ENCODE data around the gene DNAJC1.

DNAJC1 gene

GRCh38 chr10:21985541-21985940, 18.0 kb downstream of the DNAJC1 start:
- Histone ChIP-seq H3K27me3 (ENCODE audit: control insufficient read depth in 3 of 3, insufficient read depth in 3 of 3, low read depth in 1 of 3, low read length in 3 of 3) (no peaks in the 10 kb centered on the region), H4K8ac (ENCODE audit: low read depth, low read length) (no peak overlapping the region), H3K4ac (ENCODE audit: low read length) (no peak overlapping the region), H3K36me3 (replicated peaks in 1 of 2; ENCODE audit: control insufficient read depth in 2 of 2, insufficient read depth in 2 of 2, low read length in 2 of 2) (no peaks in the 10 kb centered on the region), H4K91ac (ENCODE audit: low read depth, low read length, poor library complexity) (no peak overlapping the region), H3K4me1 (ENCODE audit: control insufficient read depth in 2 of 2, insufficient read depth in 1 of 2, low read depth in 1 of 2, low read length in 2 of 2) (no peaks in the 10 kb centered on the region), H3K27ac (replicated peaks; ENCODE audit: low read length) (no peak overlapping the region), H2BK12ac (ENCODE audit: low read length) (no peak overlapping the region), H3K23ac (ENCODE audit: low read depth, low read length, poor library complexity) (no peak overlapping the region), H2BK120ac (ENCODE audit: low read depth, low read length) (no peak overlapping the region), H3K9ac (ENCODE audit: low read depth, low read length, poor library complexity) (no peak overlapping the region), H3K4me3 (ENCODE audit: low read length in 2 of 2) (no peak overlapping the region), H2AFZ (ENCODE audit: low read length) (no peak overlapping the region), H2BK5ac (ENCODE audit: low read length) (no peak overlapping the region), H3K79me1 (ENCODE audit: low read depth, low read length) (no peaks in the 10 kb centered on the region), H3K4me2 (ENCODE audit: insufficient read depth, low read length, poor library complexity, severe bottlenecking) (no peak overlapping the region), H2AK5ac (ENCODE audit: low read depth, low read length) (no peak overlapping the region), H3K9me3 (replicated peaks in 1 of 2; ENCODE audit: control insufficient read depth in 2 of 2, insufficient read depth in 1 of 2, low read depth in 1 of 2, low read length in 2 of 2) (peaks cover 0 to 3% of the 10 kb centered on the region in 2 donors), H3K14ac (ENCODE audit: low read length) (no peak overlapping the region), H2BK15ac (ENCODE audit: low read length) (no peak overlapping the region), H3K18ac (ENCODE audit: low read length) (no peak overlapping the region)
- no CpG with 5 or more reads among the region's 1 CpG for WGBS, 2 donors (ENCODE audit: extremely low coverage in 2 of 2, insufficient read length in 2 of 2, insufficient replicate concordance in 1 of 2)
- DNase-seq (ENCODE audit: low spot score), result no peak

- no peak overlapping the region for H3K9ac ChIP-seq (ENCODE audit: low read depth, low read length, poor library complexity)
- no peak overlapping the region for H2BK12ac ChIP-seq (ENCODE audit: low read length)
- H3K4ac ChIP-seq (ENCODE audit: low read length), result no peak overlapping the region
- H4K91ac ChIP-seq (ENCODE audit: low read depth, low read length, poor library complexity), result no peak overlapping the region
- no peak overlapping the region for H2BK15ac ChIP-seq (ENCODE audit: low read length)
- peaks cover 0 to 2% of the 10 kb centered on the region in 2 donors for H3K9me3 ChIP-seq (replicated peaks in 1 of 2; ENCODE audit: control insufficient read depth in 2 of 2, insufficient read depth in 1 of 2, low read depth in 1 of 2, low read length in 2 of 2)
- H2BK120ac ChIP-seq (ENCODE audit: low read depth, low read length), result no peak overlapping the region
- no peak overlapping the region for H3K14ac ChIP-seq (ENCODE audit: low read length)
- H3K18ac ChIP-seq (ENCODE audit: low read length), result no peak overlapping the region
- DNase-seq (ENCODE audit: low spot score), result no peak
- H3K27me3 ChIP-seq (ENCODE audit: control insufficient read depth in 3 of 3, insufficient read depth in 3 of 3, low read depth in 1 of 3, low read length in 3 of 3), result no peaks in the 10 kb centered on the region
- H3K4me1 ChIP-seq (ENCODE audit: control insufficient read depth in 2 of 2, insufficient read depth in 1 of 2, low read depth in 1 of 2, low read length in 2 of 2), result peaks cover 2 to 24% of the 10 kb centered on the region in 2 donors
- no peak overlapping the region for H3K27ac ChIP-seq (replicated peaks; ENCODE audit: low read length)
- H2AK5ac ChIP-seq (ENCODE audit: low read depth, low read length), result no peak overlapping the region
- H3K36me3 ChIP-seq (replicated peaks in 1 of 2; ENCODE audit: control insufficient read depth in 2 of 2, insufficient read depth in 2 of 2, low read length in 2 of 2), result no peaks in the 10 kb centered on the region
- H3K4me3 ChIP-seq (ENCODE audit: low read length in 2 of 2), result no peak overlapping the region
- no peak overlapping the region for H2AFZ ChIP-seq (ENCODE audit: low read length)
- no peaks in the 10 kb centered on the region for H3K79me1 ChIP-seq (ENCODE audit: low read depth, low read length)
- H4K8ac ChIP-seq (ENCODE audit: low read depth, low read length), result no peak overlapping the region
- no CpG with 5 or more reads among the region's 3 CpGs for WGBS, 2 donors (ENCODE audit: extremely low coverage in 2 of 2, insufficient read length in 2 of 2, insufficient replicate concordance in 1 of 2)
- H2BK5ac ChIP-seq (ENCODE audit: low read length), result no peak overlapping the region
- H3K23ac ChIP-seq (ENCODE audit: low read depth, low read length, poor library complexity), result no peak overlapping the region
- H3K4me2 ChIP-seq (ENCODE audit: insufficient read depth, low read length, poor library complexity, severe bottlenecking), result no peak overlapping the region
Observed at GRCh38 chr10:21981118-21981517, 22.4 kb downstream of the DNAJC1 start.

DNA sequence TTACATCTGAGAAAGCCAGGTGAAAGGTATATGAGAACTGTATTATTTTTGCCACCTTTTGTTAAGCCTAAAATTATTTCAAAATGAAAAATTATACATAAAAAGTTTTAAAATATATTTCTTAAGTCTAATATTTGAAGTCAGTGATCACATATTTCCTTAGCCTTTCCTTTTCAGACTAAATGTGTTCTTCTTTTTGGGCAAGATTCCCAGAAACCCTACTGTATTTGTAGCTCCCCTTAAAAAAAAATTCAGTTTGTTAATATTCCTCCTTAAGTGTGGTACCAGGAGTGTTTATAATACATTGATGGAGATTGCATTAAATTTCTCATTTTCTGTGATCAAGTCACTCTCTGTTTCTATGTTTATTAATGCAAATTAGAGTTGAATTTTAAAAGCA, 22.8 kb downstream of the DNAJC1 start:
- Histone ChIP-seq H4K91ac (ENCODE audit: low read depth, low read length, poor library complexity) (no peak overlapping the region), H3K36me3 (replicated peaks in 1 of 2; ENCODE audit: control insufficient read depth in 2 of 2, insufficient read depth in 2 of 2, low read length in 2 of 2) (no peaks in the 10 kb centered on the region), H3K18ac (ENCODE audit: low read length) (no peak overlapping the region), H2BK5ac (ENCODE audit: low read length) (no peak overlapping the region), H3K14ac (ENCODE audit: low read length) (no peak overlapping the region), H3K4ac (ENCODE audit: low read length) (no peak overlapping the region), H2BK12ac (ENCODE audit: low read length) (no peak overlapping the region), H3K9ac (ENCODE audit: low read depth, low read length, poor library complexity) (no peak overlapping the region), H3K79me1 (ENCODE audit: low read depth, low read length) (no peaks in the 10 kb centered on the region), H2BK120ac (ENCODE audit: low read depth, low read length) (no peak overlapping the region), H3K4me3 (ENCODE audit: low read length in 2 of 2) (no peak overlapping the region), H3K27ac (replicated peaks; ENCODE audit: low read length) (no peak overlapping the region), H3K4me1 (ENCODE audit: control insufficient read depth in 2 of 2, insufficient read depth in 1 of 2, low read depth in 1 of 2, low read length in 2 of 2) (peaks cover 2 to 27% of the 10 kb centered on the region in 2 donors), H3K9me3 (replicated peaks in 1 of 2; ENCODE audit: control insufficient read depth in 2 of 2, insufficient read depth in 1 of 2, low read depth in 1 of 2, low read length in 2 of 2) (no peaks in the 10 kb centered on the region), H2AFZ (ENCODE audit: low read length) (no peak overlapping the region), H3K27me3 (ENCODE audit: control insufficient read depth in 3 of 3, insufficient read depth in 3 of 3, low read depth in 1 of 3, low read length in 3 of 3) (no peaks in the 10 kb centered on the region), H2AK5ac (ENCODE audit: low read depth, low read length) (no peak overlapping the region), H3K4me2 (ENCODE audit: insufficient read depth, low read length, poor library complexity, severe bottlenecking) (no peak overlapping the region), H3K23ac (ENCODE audit: low read depth, low read length, poor library complexity) (no peak overlapping the region), H4K8ac (ENCODE audit: low read depth, low read length) (no peak overlapping the region), H2BK15ac (ENCODE audit: low read length) (no peak overlapping the region)
- no peak for DNase-seq (ENCODE audit: low spot score)

DNA sequence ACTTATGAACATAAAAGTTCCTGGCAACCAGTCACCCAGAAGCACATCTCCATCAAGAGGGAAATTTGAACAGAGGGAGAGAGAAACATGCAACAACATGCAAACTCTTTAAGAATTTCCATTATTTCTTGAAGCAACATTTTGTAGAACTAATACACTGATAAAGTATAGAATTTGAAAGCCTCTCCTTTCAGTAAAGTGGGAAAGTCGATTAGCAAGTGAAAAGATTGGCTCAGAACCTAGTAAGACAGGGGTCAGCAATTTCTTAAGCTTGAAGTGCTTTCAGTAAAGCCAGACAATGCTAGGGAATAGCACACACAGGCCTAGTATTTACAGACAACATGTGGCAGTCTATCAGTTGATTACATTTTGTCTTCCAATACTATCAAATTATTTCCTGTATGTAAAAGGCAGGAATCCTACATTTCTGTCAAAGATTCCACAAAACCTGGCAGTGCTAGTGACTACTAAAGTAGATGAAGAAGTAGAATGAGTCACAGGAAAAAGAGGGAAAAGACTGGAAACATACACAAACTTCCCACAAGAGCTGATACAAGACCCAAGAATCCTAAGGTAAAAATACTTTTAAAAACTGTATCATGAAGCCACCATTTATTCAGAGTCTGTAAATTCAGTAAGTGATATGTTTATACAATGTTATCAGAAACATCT, 25.2 kb downstream of the DNAJC1 start:
- Histone ChIP-seq H4K91ac (ENCODE audit: low read depth, low read length, poor library complexity) (no peak overlapping the region), H3K9ac (ENCODE audit: low read depth, low read length, poor library complexity) (no peak overlapping the region), H3K4ac (ENCODE audit: low read length) (no peak overlapping the region), H2BK15ac (ENCODE audit: low read length) (no peak overlapping the region), H2BK5ac (ENCODE audit: low read length) (no peak overlapping the region), H4K8ac (ENCODE audit: low read depth, low read length) (no peak overlapping the region), H3K79me1 (ENCODE audit: low read depth, low read length) (no peaks in the 10 kb centered on the region), H3K27ac (replicated peaks; ENCODE audit: low read length) (no peak overlapping the region), H3K4me1 (ENCODE audit: control insufficient read depth in 2 of 2, insufficient read depth in 1 of 2, low read depth in 1 of 2, low read length in 2 of 2) (peaks cover 5 to 35% of the 10 kb centered on the region in 2 donors), H3K23ac (ENCODE audit: low read depth, low read length, poor library complexity) (no peak overlapping the region), H3K14ac (ENCODE audit: low read length) (no peak overlapping the region), H3K36me3 (replicated peaks in 1 of 2; ENCODE audit: control insufficient read depth in 2 of 2, insufficient read depth in 2 of 2, low read length in 2 of 2) (no peaks in the 10 kb centered on the region), H3K18ac (ENCODE audit: low read length) (no peak overlapping the region), H2AK5ac (ENCODE audit: low read depth, low read length) (no peak overlapping the region), H2BK120ac (ENCODE audit: low read depth, low read length) (no peak overlapping the region), H2AFZ (ENCODE audit: low read length) (peak overlapping the region; percentile 2), H2BK12ac (ENCODE audit: low read length) (no peak overlapping the region), H3K4me2 (ENCODE audit: insufficient read depth, low read length, poor library complexity, severe bottlenecking) (no peak overlapping the region), H3K4me3 (ENCODE audit: low read length in 2 of 2) (no peak overlapping the region), H3K9me3 (replicated peaks in 1 of 2; ENCODE audit: control insufficient read depth in 2 of 2, insufficient read depth in 1 of 2, low read depth in 1 of 2, low read length in 2 of 2) (no peaks in the 10 kb centered on the region), H3K27me3 (ENCODE audit: control insufficient read depth in 3 of 3, insufficient read depth in 3 of 3, low read depth in 1 of 3, low read length in 3 of 3) (no peaks in the 10 kb centered on the region)
- no CpG with 5 or more reads among the region's 1 CpG for WGBS, 2 donors (ENCODE audit: extremely low coverage in 2 of 2, insufficient read length in 2 of 2, insufficient replicate concordance in 1 of 2)
- DNase-seq (ENCODE audit: low spot score), result no peak
